Measurements from ENCODE around the gene SMS.

The SMS gene

GRCh38 chrX:21963269-21963668, 22.8 kb downstream of the SMS start:
- Histone ChIP-seq H3K9me3 (ENCODE audit: control insufficient read depth, low read length) (no peaks in the 10 kb centered on the region), H3K27ac (ENCODE audit: low read depth, low read length, severe bottlenecking) (no peak overlapping the region), H3K36me3 (ENCODE audit: control insufficient read depth, insufficient read depth, low read length) (peaks cover 17% of the 10 kb centered on the region), H3K4me1 (ENCODE audit: control insufficient read depth, insufficient read depth, low read length, poor library complexity, severe bottlenecking) (peaks cover 17% of the 10 kb centered on the region), H3K4me3 (ENCODE audit: extremely low read depth, insufficient read depth, low read length, poor library complexity, severe bottlenecking) (no peak overlapping the region)
- WGBS, 2 experiments (ENCODE audit: insufficient coverage in 2 of 2) = 100% methylated on average over 2 of the region's 7 CpGs

DNA sequence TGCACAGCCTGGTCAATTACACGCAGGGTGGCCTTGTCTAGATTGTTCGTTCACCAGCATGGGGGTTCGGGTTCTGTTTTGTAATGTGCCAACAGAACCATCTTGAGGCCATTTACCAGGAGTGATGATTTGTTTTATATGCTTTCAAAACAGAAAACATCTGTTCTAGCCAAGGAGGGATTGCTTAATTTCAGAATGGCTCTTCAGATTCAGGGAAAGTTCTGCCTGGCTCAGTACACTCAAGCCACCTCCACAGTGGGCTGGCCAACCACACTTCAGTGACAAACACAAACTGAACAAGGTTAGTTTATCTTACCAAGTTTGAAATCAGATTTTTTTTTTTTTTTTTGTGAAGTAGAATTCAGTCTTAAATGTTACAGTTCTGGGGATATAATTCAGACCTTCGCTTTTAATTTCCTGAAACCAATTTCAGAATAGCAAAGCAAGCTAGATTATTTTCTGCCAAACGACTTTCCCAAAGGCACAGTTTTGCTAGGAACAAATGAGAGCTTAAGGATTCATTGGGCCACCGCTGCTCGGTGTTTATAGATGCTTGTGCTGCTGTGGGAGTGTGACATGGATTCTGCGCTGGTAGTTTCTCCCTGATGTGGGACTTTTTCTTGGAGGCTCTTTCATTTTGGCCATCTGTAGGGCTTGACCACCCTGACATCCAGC, 23.4 kb downstream of the SMS start:
- Histone ChIP-seq H3K4me3 (ENCODE audit: extremely low read depth, insufficient read depth, low read length, poor library complexity, severe bottlenecking) (no peak overlapping the region), H3K27ac (ENCODE audit: low read depth, low read length, severe bottlenecking) (no peak overlapping the region), H3K9me3 (ENCODE audit: control insufficient read depth, low read length) (no peaks in the 10 kb centered on the region), H3K4me1 (ENCODE audit: control insufficient read depth, insufficient read depth, low read length, poor library complexity, severe bottlenecking) (peaks cover 15% of the 10 kb centered on the region), H3K36me3 (ENCODE audit: control insufficient read depth, insufficient read depth, low read length) (peaks cover 23% of the 10 kb centered on the region)
- WGBS, 2 experiments (ENCODE audit: insufficient coverage in 2 of 2) = 67 to 100% methylated on average over 1 to 3 of the region's 8 CpGs

DNA sequence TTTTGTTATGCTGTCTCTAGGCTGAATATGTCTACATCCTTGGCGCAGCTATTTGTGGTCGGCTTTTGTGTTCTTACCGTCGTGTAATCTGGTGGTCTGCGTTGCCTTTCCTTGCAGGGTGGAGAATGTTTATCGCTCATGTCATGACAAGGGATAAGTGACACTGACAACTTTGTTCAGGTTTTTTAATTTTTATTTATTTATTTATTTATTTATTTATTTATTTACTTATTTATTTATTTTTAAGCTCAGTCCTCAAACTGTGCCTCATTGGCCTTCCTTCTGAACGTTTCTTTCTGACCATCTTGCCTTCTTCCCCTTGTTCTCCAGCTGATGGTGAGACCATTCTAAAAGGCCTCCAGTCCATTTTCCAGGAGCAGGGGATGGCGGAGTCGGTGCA, 26.4 kb downstream of the SMS start:
- Histone ChIP-seq H3K4me3 (ENCODE audit: extremely low read depth, insufficient read depth, low read length, poor library complexity, severe bottlenecking) (no peak overlapping the region), H3K4me1 (ENCODE audit: control insufficient read depth, insufficient read depth, low read length, poor library complexity, severe bottlenecking) (peaks cover 4% of the 10 kb centered on the region), H3K9me3 (ENCODE audit: control insufficient read depth, low read length) (no peaks in the 10 kb centered on the region), H3K27ac (ENCODE audit: low read depth, low read length, severe bottlenecking) (no peak overlapping the region), H3K36me3 (ENCODE audit: control insufficient read depth, insufficient read depth, low read length) (peaks cover 34% of the 10 kb centered on the region)
- WGBS, 2 experiments (ENCODE audit: insufficient coverage in 2 of 2) = 85% methylated on average over 2 of the region's 9 CpGs; no CpG with 5 or more reads in 1 of the 2 experiments

DNA sequence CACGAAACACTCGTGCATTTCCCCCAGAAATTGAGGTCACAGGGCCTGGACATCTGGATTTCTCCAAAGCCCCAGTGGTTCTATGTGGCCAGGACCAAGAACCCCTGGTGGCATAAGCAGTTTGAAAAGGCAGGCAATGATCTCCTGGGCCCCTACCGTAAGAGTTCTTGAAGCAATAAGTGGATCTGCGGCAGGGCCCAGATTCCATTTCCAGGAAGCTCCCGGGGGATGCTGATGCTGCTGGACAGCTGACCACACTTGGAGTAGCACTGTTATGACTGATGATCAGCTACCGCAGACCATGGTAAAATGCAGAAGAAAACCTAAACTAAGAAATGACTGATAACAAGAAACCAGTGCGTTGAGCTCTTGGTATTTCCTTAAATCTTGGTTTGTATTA, 27.8 kb downstream of the SMS start:
- Histone ChIP-seq H3K9me3 (ENCODE audit: control insufficient read depth, low read length) (no peaks in the 10 kb centered on the region), H3K4me1 (ENCODE audit: control insufficient read depth, insufficient read depth, low read length, poor library complexity, severe bottlenecking) (peaks cover 13% of the 10 kb centered on the region), H3K36me3 (ENCODE audit: control insufficient read depth, insufficient read depth, low read length) (peaks cover 39% of the 10 kb centered on the region), H3K4me3 (ENCODE audit: extremely low read depth, insufficient read depth, low read length, poor library complexity, severe bottlenecking) (no peak overlapping the region), H3K27ac (ENCODE audit: low read depth, low read length, severe bottlenecking) (no peak overlapping the region)
- 90 to 100% methylated on average over 2 to 5 of the region's 7 CpGs for WGBS, 2 experiments (ENCODE audit: insufficient coverage in 2 of 2)

DNA sequence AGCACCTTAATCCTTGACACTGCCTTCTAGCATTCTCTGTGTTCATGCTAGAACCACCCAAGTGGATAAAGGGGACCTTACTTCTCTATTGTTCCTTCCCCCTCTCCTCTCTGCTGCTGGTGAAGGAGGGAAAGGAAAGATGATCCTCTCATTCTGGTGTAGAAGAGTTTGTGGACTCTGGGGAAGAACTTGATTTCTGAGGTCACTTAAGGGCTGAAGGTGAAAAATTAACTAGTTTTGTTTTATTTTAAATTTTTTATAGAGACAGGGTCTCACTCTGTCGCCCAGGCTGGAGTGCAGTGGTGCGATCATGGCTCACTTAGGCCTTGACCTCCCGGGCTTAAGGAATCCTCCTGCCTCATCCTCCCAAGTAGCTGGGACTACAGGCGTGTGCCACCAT, 29.8 kb downstream of the SMS start:
- no CpG with 5 or more reads among the region's 4 CpGs for WGBS, 2 experiments (ENCODE audit: insufficient coverage in 2 of 2)
- Histone ChIP-seq H3K27ac (ENCODE audit: low read depth, low read length, severe bottlenecking) (no peak overlapping the region), H3K36me3 (ENCODE audit: control insufficient read depth, insufficient read depth, low read length) (peaks cover 48% of the 10 kb centered on the region), H3K4me1 (ENCODE audit: control insufficient read depth, insufficient read depth, low read length, poor library complexity, severe bottlenecking) (peaks cover 18% of the 10 kb centered on the region), H3K4me3 (ENCODE audit: extremely low read depth, insufficient read depth, low read length, poor library complexity, severe bottlenecking) (no peak overlapping the region), H3K9me3 (ENCODE audit: control insufficient read depth, low read length) (no peaks in the 10 kb centered on the region)

GRCh38 chrX:21972046-21972445, 31.5 kb downstream of the SMS start:
- WGBS, 2 experiments (ENCODE audit: insufficient coverage in 2 of 2) = 100% methylated on average over 1 of the region's 5 CpGs; no CpG with 5 or more reads in 1 of the 2 experiments
- Histone ChIP-seq H3K9me3 (ENCODE audit: control insufficient read depth, low read length) (no peaks in the 10 kb centered on the region), H3K4me3 (ENCODE audit: extremely low read depth, insufficient read depth, low read length, poor library complexity, severe bottlenecking) (no peak overlapping the region), H3K4me1 (ENCODE audit: control insufficient read depth, insufficient read depth, low read length, poor library complexity, severe bottlenecking) (peaks cover 18% of the 10 kb centered on the region), H3K36me3 (ENCODE audit: control insufficient read depth, insufficient read depth, low read length) (peaks cover 60% of the 10 kb centered on the region), H3K27ac (ENCODE audit: low read depth, low read length, severe bottlenecking) (peak overlapping the region; percentile 59)

DNA sequence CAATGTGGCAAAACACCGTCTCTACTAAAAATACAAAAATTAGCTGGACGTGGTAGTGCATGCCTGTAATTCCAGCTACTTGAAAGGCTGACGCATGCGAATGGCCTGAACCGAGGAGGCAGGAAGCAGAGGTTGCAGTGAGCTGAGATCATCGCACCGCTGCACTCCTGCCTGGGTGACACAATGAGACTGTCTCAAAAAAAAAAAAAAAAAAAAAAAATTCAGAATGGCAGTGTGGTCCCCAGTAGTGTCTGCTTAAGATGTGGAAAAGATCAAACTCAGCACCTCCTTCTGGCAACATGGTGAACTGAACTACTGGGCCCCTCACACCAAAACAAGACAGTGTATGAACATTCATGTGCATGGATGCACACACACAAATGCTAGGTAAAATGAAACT, 32.2 kb downstream of the SMS start:
- WGBS, 2 experiments (ENCODE audit: insufficient coverage in 2 of 2) = 69% methylated on average over 4 of the region's 7 CpGs; no CpG with 5 or more reads in 1 of the 2 experiments
- peaks cover 18% of the 10 kb centered on the region for H3K4me1 ChIP-seq (ENCODE audit: control insufficient read depth, insufficient read depth, low read length, poor library complexity, severe bottlenecking)
- H3K4me3 ChIP-seq (ENCODE audit: extremely low read depth, insufficient read depth, low read length, poor library complexity, severe bottlenecking) = no peak overlapping the region
- H3K36me3 ChIP-seq (ENCODE audit: control insufficient read depth, insufficient read depth, low read length) = peaks cover 60% of the 10 kb centered on the region
- H3K27ac ChIP-seq (ENCODE audit: low read depth, low read length, severe bottlenecking) = peak overlapping the region; percentile 59
- H3K9me3 ChIP-seq (ENCODE audit: control insufficient read depth, low read length) = no peaks in the 10 kb centered on the region

DNA sequence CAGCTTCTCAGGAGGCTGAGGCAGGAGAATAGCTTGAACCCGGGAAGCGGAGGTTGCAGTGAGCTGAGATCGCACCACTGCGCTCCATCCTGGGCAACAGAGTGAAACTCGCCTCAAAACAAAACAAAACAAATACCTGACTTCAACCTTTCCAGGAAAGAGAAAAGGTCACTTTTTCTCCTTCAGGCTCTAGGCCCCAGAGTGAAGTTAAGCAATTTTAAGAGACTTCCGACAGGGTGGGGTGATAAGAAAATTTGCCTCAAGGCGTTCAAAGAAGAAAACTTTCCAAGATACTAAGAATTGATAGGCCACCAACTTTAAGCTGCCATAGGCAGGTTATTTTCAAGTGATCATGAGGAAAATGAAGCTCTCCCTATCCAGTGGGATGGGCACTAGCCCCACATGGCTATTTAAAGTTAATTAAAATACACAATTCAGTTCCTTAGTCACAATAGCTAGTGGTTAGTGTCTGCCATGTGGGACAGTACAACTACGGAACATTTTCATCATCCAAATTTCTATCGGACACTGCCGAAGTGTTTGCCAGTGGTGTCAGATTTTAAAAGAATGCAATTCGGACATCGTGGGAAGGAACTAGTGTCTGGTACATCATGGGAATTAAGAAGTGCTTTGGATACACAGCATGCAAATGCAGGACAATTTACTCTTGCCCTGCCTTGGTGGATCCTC, 33.0 kb downstream of the SMS start:
- no peak overlapping the region for H3K4me3 ChIP-seq (ENCODE audit: extremely low read depth, insufficient read depth, low read length, poor library complexity, severe bottlenecking)
- no peaks in the 10 kb centered on the region for H3K9me3 ChIP-seq (ENCODE audit: control insufficient read depth, low read length)
- no peak overlapping the region for H3K27ac ChIP-seq (ENCODE audit: low read depth, low read length, severe bottlenecking)
- H3K36me3 ChIP-seq (ENCODE audit: control insufficient read depth, insufficient read depth, low read length) = peaks cover 56% of the 10 kb centered on the region
- WGBS, 2 experiments (ENCODE audit: insufficient coverage in 2 of 2) = 100% methylated on average over 3 of the region's 12 CpGs; no CpG with 5 or more reads in 1 of the 2 experiments
- H3K4me1 ChIP-seq (ENCODE audit: control insufficient read depth, insufficient read depth, low read length, poor library complexity, severe bottlenecking) = peaks cover 18% of the 10 kb centered on the region

DNA sequence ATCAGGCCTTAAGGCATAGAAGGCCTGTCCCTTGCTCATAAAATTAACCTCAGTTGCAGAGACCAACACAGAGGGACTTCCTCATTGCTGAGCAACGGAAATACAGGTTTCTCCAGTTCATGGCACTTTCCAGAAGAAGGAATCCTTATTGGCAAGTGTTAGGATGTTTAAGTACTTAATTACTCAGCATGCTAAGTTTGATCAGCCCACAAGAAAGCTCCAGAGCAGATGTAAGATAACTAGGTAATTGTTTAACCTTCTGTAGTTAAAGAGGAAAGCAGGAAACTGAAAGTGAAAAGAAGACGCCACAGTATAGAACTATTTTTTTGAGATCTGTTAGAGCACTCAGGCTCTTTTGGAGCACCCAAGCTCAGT, 33.5 kb downstream of the SMS start:
- Histone ChIP-seq H3K9me3 (ENCODE audit: control insufficient read depth, low read length) (no peaks in the 10 kb centered on the region), H3K36me3 (ENCODE audit: control insufficient read depth, insufficient read depth, low read length) (peaks cover 50% of the 10 kb centered on the region), H3K4me1 (ENCODE audit: control insufficient read depth, insufficient read depth, low read length, poor library complexity, severe bottlenecking) (peaks cover 18% of the 10 kb centered on the region), H3K27ac (ENCODE audit: low read depth, low read length, severe bottlenecking) (no peak overlapping the region), H3K4me3 (ENCODE audit: extremely low read depth, insufficient read depth, low read length, poor library complexity, severe bottlenecking) (no peak overlapping the region)
- WGBS, 2 experiments (ENCODE audit: insufficient coverage in 2 of 2) = no CpG with 5 or more reads among the region's 2 CpGs

GRCh38 chrX:21975242-21975641, 34.7 kb downstream of the SMS start:
- peaks cover 44% of the 10 kb centered on the region for H3K36me3 ChIP-seq (ENCODE audit: control insufficient read depth, insufficient read depth, low read length)
- peaks cover 18% of the 10 kb centered on the region for H3K4me1 ChIP-seq (ENCODE audit: control insufficient read depth, insufficient read depth, low read length, poor library complexity, severe bottlenecking)
- H3K27ac ChIP-seq (ENCODE audit: low read depth, low read length, severe bottlenecking) = no peak overlapping the region
- WGBS, 2 experiments (ENCODE audit: insufficient coverage in 2 of 2) = no CpG with 5 or more reads among the region's 3 CpGs
- no peak overlapping the region for H3K4me3 ChIP-seq (ENCODE audit: extremely low read depth, insufficient read depth, low read length, poor library complexity, severe bottlenecking)
- no peaks in the 10 kb centered on the region for H3K9me3 ChIP-seq (ENCODE audit: control insufficient read depth, low read length)

DNA sequence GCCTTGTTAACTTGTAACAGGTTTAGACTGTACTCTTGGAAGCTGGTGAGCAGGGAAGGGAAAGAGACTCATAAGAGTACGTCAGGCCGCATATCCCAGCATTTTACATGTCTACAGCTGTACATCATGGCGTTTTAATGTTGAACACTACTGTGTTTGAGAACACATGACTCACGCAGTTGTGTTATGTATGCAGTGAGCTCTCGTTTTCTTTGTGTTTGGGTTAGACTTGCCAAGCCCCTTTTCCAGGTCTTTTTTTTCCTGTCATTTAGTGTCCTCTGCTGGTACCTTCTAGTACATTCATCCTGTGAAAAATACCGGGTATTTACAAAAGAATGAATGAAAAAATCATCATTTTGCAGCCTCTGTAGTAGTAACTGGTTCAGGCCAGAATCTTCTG, 35.3 kb downstream of the SMS start:
- Histone ChIP-seq H3K4me3 (ENCODE audit: extremely low read depth, insufficient read depth, low read length, poor library complexity, severe bottlenecking) (no peak overlapping the region), H3K4me1 (ENCODE audit: control insufficient read depth, insufficient read depth, low read length, poor library complexity, severe bottlenecking) (peaks cover 18% of the 10 kb centered on the region), H3K9me3 (ENCODE audit: control insufficient read depth, low read length) (no peaks in the 10 kb centered on the region), H3K27ac (ENCODE audit: low read depth, low read length, severe bottlenecking) (peak overlapping the region; percentile 36), H3K36me3 (ENCODE audit: control insufficient read depth, insufficient read depth, low read length) (peaks cover 45% of the 10 kb centered on the region)
- WGBS, 2 experiments (ENCODE audit: insufficient coverage in 2 of 2) = 57 to 80% methylated on average over 1 of the region's 6 CpGs
